HL-60 (cell line): ENCODE data around the gene KLK5.
"Not testable (repeated sequence)": the region's sequence is repeated elsewhere in the genome, so short reads cannot be mapped to it uniquely, and the experiment has no call there.

ENCODE experiments used
- DNase-seq, 2 experiments: peaks; one replicate each; pipeline ENCODE4 v3.0.0-alpha.2; 2010 to 2020; ENCODE audit warnings: low read depth in 1 of 2, low spot score in 1 of 2
- H3K27ac ChIP-seq: fragments of 250-450 bp; sonication (Bioruptor Pico); replicated peaks from 2 replicates; pipeline ENCODE4 v1.5.1; 2020; ENCODE audit warnings: mild to moderate bottlenecking, moderate library complexity
- H3K27me3 ChIP-seq: fragments of 250-450 bp; sonication (Bioruptor Pico); 2 replicates; pipeline ENCODE4 v1.5.1; 2021; ENCODE audit warnings: mild to moderate bottlenecking, moderate library complexity; ENCODE audit not compliant: insufficient read depth, poor library complexity, severe bottlenecking
- H3K4me3 ChIP-seq: replicated peaks from 2 replicates; pipeline ENCODE4 v1.5.1; 2011; ENCODE audit warnings: mild to moderate bottlenecking, control low read depth, low read length; ENCODE audit not compliant: insufficient read depth
- GABPA ChIP-seq: IDR thresholded peaks from 2 replicates; pipeline ENCODE4 v1.6.1; 2012; ENCODE audit warnings: low read depth
- POLR2AphosphoS5 ChIP-seq: IDR thresholded peaks from 2 replicates; pipeline ENCODE4 v1.6.1; 2012; ENCODE audit warnings: low read depth
- SPI1 ChIP-seq: IDR thresholded peaks from 2 replicates; pipeline ENCODE4 v1.6.1; 2012; ENCODE audit warnings: low read depth, mild to moderate bottlenecking, borderline replicate concordance
- TF ChIP-seq, protein P1 (sequence below): IDR thresholded peaks from 2 replicates; pipeline ENCODE4 v1.6.1; 2012; ENCODE audit warnings: low read depth; ENCODE audit not compliant: insufficient replicate concordance
- TF ChIP-seq, protein P2 (sequence below): IDR thresholded peaks from one replicate; pipeline ENCODE4 v1.5.1; 2011; ENCODE audit warnings: low read length, control low read depth, inconsistent platforms; ENCODE audit not compliant: insufficient read depth

The KLK5 gene

DNA sequence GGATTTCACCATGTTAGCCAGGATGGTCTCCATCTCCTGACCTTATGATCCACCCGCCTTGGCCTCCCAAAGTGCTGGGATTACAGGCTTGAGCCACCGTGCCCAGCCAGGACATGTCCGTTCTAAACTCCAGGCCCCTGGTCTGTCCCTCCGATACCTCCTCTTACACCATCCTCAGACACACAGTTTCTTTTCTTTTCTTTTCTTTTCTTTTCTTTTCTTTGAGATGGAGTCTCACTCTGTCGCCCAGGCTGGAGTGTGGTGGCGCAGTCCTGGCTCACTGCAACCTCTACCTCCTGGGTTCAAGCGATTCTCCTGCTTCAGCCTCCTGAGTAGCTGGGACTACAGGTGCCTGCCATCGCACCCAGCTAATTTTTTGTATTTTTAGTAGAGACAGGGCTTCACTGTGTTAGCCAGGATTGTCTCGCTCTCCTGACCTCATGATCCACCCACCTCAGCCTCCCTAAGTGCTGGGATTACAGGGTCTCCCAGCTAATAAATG is 56.7 kb downstream of the KLK5 start:
- not testable (repeated sequence) for H3K27ac ChIP-seq, H3K27me3 ChIP-seq, DNase-seq, H3K4me3 ChIP-seq

DNA sequence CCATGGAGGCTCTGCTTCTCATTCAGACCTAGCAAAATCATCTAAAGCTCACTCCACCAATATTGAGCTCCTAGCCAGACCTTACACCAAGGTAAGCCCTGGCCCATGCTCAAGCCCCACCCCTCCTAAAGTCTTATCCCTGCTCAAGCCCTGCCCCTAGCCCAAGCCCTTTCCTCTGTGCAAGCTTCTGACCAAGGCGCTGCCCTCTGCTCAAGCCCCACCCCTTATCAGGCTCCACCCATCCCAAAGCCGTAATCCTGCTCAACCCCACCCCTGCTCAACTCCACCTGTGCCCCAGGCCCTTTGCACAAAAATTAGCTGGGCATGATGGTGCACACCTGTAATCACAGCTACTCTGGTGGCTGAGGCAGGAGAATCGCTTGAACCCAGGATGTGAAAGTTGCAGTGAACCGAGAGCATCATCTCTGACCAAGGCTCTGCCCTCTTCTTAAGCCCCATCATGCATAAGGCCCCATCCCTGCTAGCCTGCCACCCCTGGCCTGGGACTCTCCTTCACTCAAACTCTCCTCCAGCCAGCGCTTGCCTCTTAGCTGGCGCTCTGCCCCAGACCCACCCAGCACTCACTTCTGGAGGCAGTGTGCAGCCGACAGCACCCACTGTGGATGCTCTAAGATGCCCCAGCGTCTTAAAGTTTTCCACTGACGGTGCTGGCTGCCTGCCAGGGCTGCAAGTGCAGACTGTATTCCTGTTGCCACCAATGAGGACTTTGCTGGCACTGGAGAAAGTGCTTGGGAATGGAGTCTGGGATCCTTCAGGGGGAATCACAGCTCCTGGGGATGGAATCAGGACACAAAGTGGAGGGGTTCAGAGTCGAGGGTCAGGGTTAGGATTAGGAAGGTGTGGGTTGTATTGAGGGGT is 58.1 kb downstream of the KLK5 start:
- no peak overlapping the region for H3K27ac ChIP-seq
- peaks cover 3% of the 10 kb centered on the region for H3K27me3 ChIP-seq
- DNase-seq: no peak
- TF ChIP-seq GABPA (no peak), POLR2AphosphoS5 (no peak), SPI1 (no peak)
- TF ChIP-seq, protein P1, sequence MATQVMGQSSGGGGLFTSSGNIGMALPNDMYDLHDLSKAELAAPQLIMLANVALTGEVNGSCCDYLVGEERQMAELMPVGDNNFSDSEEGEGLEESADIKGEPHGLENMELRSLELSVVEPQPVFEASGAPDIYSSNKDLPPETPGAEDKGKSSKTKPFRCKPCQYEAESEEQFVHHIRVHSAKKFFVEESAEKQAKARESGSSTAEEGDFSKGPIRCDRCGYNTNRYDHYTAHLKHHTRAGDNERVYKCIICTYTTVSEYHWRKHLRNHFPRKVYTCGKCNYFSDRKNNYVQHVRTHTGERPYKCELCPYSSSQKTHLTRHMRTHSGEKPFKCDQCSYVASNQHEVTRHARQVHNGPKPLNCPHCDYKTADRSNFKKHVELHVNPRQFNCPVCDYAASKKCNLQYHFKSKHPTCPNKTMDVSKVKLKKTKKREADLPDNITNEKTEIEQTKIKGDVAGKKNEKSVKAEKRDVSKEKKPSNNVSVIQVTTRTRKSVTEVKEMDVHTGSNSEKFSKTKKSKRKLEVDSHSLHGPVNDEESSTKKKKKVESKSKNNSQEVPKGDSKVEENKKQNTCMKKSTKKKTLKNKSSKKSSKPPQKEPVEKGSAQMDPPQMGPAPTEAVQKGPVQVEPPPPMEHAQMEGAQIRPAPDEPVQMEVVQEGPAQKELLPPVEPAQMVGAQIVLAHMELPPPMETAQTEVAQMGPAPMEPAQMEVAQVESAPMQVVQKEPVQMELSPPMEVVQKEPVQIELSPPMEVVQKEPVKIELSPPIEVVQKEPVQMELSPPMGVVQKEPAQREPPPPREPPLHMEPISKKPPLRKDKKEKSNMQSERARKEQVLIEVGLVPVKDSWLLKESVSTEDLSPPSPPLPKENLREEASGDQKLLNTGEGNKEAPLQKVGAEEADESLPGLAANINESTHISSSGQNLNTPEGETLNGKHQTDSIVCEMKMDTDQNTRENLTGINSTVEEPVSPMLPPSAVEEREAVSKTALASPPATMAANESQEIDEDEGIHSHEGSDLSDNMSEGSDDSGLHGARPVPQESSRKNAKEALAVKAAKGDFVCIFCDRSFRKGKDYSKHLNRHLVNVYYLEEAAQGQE: no peak
- TF ChIP-seq, protein P2, sequence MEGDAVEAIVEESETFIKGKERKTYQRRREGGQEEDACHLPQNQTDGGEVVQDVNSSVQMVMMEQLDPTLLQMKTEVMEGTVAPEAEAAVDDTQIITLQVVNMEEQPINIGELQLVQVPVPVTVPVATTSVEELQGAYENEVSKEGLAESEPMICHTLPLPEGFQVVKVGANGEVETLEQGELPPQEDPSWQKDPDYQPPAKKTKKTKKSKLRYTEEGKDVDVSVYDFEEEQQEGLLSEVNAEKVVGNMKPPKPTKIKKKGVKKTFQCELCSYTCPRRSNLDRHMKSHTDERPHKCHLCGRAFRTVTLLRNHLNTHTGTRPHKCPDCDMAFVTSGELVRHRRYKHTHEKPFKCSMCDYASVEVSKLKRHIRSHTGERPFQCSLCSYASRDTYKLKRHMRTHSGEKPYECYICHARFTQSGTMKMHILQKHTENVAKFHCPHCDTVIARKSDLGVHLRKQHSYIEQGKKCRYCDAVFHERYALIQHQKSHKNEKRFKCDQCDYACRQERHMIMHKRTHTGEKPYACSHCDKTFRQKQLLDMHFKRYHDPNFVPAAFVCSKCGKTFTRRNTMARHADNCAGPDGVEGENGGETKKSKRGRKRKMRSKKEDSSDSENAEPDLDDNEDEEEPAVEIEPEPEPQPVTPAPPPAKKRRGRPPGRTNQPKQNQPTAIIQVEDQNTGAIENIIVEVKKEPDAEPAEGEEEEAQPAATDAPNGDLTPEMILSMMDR: no peak
- H3K4me3 ChIP-seq: no peak overlapping the region
